ENCODE results near the gene EBLN1. TPM values are rescaled to one million over a fixed set of nuclear protein-coding genes. Genes with fewer than 3 reads are reported as not detected.

Gene EBLN1
- total RNA-seq, 1 experiment from 2014 or later = not detected

- no peak for DNase-seq
- no peak overlapping the region for H3K27ac ChIP-seq
- H3K79me2 ChIP-seq (ENCODE audit: low read depth) = no peaks in the 10 kb centered on the region
- CTCF ChIA-PET = no interaction called here
- H3K9me3 ChIP-seq (ENCODE audit: insufficient read depth, low read depth) = no peaks in the 10 kb centered on the region
- H3K4me3 ChIP-seq = no peak overlapping the region
- no peaks in the 10 kb centered on the region for H3K36me3 ChIP-seq (ENCODE audit: low read depth)
- H3K9me2 ChIP-seq (ENCODE audit: insufficient read depth) = no peaks in the 10 kb centered on the region
- H3K4me1 ChIP-seq (replicated peaks; ENCODE audit: insufficient read depth) = no peaks in the 10 kb centered on the region
- intact Hi-C loops (cut with micrococcal nuclease; ENCODE audit: unreplicated experiment) = no loop called here
- no peak overlapping the region for H2AFZ ChIP-seq
- H3K4me2 ChIP-seq = no peak overlapping the region
- BruUV-seq (replicated peaks) = no TSS peak
- no peaks in the 10 kb centered on the region for H3K27me3 ChIP-seq (ENCODE audit: insufficient read depth, low read depth)
- H3F3A ChIP-seq (ENCODE audit: insufficient read depth, low read depth) = no peaks in the 10 kb centered on the region
- H4K20me1 ChIP-seq (ENCODE audit: insufficient read depth) = no peaks in the 10 kb centered on the region
- POLR2A ChIA-PET (ENCODE audit: unreplicated experiment) = no interaction called here
- TF ChIP-seq EZH2 (IDR thresholded peaks at IDR 0.05; ENCODE audit: low read depth) (no peak), CTCF (conservative IDR thresholded peaks at IDR 0.05) (no peak)
Observed at GRCh38 chr10:22259280-22259679, 41.5 kb upstream of the EBLN1 start.

GRCh38 chr10:22258471-22258870 is 40.7 kb upstream of the EBLN1 start:
- Histone ChIP-seq H3K36me3 (ENCODE audit: low read depth) (no peaks in the 10 kb centered on the region), H3K79me2 (ENCODE audit: low read depth) (no peaks in the 10 kb centered on the region), H3K4me2 (no peak overlapping the region), H3K27me3 (ENCODE audit: insufficient read depth, low read depth) (no peaks in the 10 kb centered on the region), H3K9me2 (ENCODE audit: insufficient read depth) (no peaks in the 10 kb centered on the region), H3F3A (ENCODE audit: insufficient read depth, low read depth) (no peaks in the 10 kb centered on the region), H4K20me1 (ENCODE audit: insufficient read depth) (no peaks in the 10 kb centered on the region), H3K9me3 (ENCODE audit: insufficient read depth, low read depth) (no peaks in the 10 kb centered on the region), H3K4me1 (replicated peaks; ENCODE audit: insufficient read depth) (no peaks in the 10 kb centered on the region), H2AFZ (no peak overlapping the region), H3K27ac (no peak overlapping the region), H3K4me3 (no peak overlapping the region)
- intact Hi-C loops (cut with micrococcal nuclease; ENCODE audit: unreplicated experiment) = no loop called here
- no peak for DNase-seq
- no TSS peak for BruUV-seq (replicated peaks)
- CTCF ChIA-PET = no interaction called here
- POLR2A ChIA-PET (ENCODE audit: unreplicated experiment) = no interaction called here
- TF ChIP-seq CTCF (conservative IDR thresholded peaks at IDR 0.05) = no peak
- no peak for TF ChIP-seq EZH2 (IDR thresholded peaks at IDR 0.05; ENCODE audit: low read depth)

GRCh38 chr10:22253580-22253882 is 35.7 kb upstream of the EBLN1 start:
- H2AFZ ChIP-seq = no peak overlapping the region
- DNase-seq = no peak
- H3K4me1 ChIP-seq (replicated peaks; ENCODE audit: insufficient read depth) = no peaks in the 10 kb centered on the region
- H3F3A ChIP-seq (ENCODE audit: insufficient read depth, low read depth) = peaks cover 1% of the 10 kb centered on the region; the same call in 1 of the 2 replicates
- H3K27me3 ChIP-seq (ENCODE audit: insufficient read depth, low read depth) = no peaks in the 10 kb centered on the region
- TF ChIP-seq CTCF (conservative IDR thresholded peaks at IDR 0.05) (no peak), EZH2 (IDR thresholded peaks at IDR 0.05; ENCODE audit: low read depth) (no peak)
- no peak overlapping the region for H3K4me2 ChIP-seq
- ChIA-PET POLR2A (ENCODE audit: unreplicated experiment) (no interaction called here), CTCF (no interaction called here)
- no peaks in the 10 kb centered on the region for H3K9me2 ChIP-seq (ENCODE audit: insufficient read depth)
- H3K79me2 ChIP-seq (ENCODE audit: low read depth) = no peaks in the 10 kb centered on the region
- no peaks in the 10 kb centered on the region for H3K36me3 ChIP-seq (ENCODE audit: low read depth)
- intact Hi-C loops (cut with micrococcal nuclease; ENCODE audit: unreplicated experiment) = loop anchor here (5.0 kb wide), 1 partner anchor 64 kb away; the partner anchor contains the start of gene COMMD3
- H3K27ac ChIP-seq = no peak overlapping the region
- no peaks in the 10 kb centered on the region for H3K9me3 ChIP-seq (ENCODE audit: insufficient read depth, low read depth)
- H3K4me3 ChIP-seq = no peak overlapping the region
- no peaks in the 10 kb centered on the region for H4K20me1 ChIP-seq (ENCODE audit: insufficient read depth)
- no TSS peak for BruUV-seq (replicated peaks)
